Heart right ventricle (tissue), 16 donors: ENCODE measurements around the gene PIGM. TPM values are rescaled to one million over a fixed set of nuclear protein-coding genes. Genes with fewer than 3 reads are reported as not detected.

Source experiments
- ATAC-seq, 8 donors: fragments of 200-7000 bp; cut with Tn5 transposase; one replicate each; pipeline ENCODE4 v1.9.1; 2020; ENCODE audit warnings: mild to moderate bottlenecking in 8 of 8, moderate library complexity in 8 of 8, moderate number of reproducible peaks in 1 of 8
- DNase-seq, 2 donors: peaks; one replicate each; pipeline ENCODE4 v3.0.0-alpha.2; 2020
- H3K27ac ChIP-seq, 10 donors: fragments of 200-600 bp; sonication (generic) in 2 of 10; one replicate each; pipeline versions ENCODE4 v1.5.0 to v1.8.0; 2020 to 2022; ENCODE audit warnings: mild to moderate bottlenecking in 3 of 10
- H3K27me3 ChIP-seq, 7 donors: fragments of 200-600 bp; one replicate each; pipeline ENCODE4 v1.8.0; 2021 to 2022; ENCODE audit warnings: mild to moderate bottlenecking in 2 of 7
- H3K36me3 ChIP-seq, 9 donors: fragments of 200-600 bp; sonication (generic) in 1 of 9; one replicate each; pipeline versions ENCODE4 v1.5.0 to v1.8.0; 2020 to 2022; ENCODE audit warnings: mild to moderate bottlenecking in 2 of 9
- H3K4me1 ChIP-seq, 9 donors: fragments of 200-600 bp; sonication (generic) in 1 of 9; one replicate each; pipeline versions ENCODE4 v1.5.0 to v1.8.0; 2020 to 2022; ENCODE audit warnings: mild to moderate bottlenecking in 4 of 9
- H3K4me3 ChIP-seq, 10 donors: fragments of 200-600 bp; sonication (generic) in 2 of 10; one replicate each; pipeline versions ENCODE4 v1.5.0 to v1.8.0; 2020 to 2022; ENCODE audit warnings: mild to moderate bottlenecking in 7 of 10, moderate library complexity in 2 of 10
- H3K9me3 ChIP-seq, 11 donors: fragments of 200-600 bp in 10 of 11; sonication (generic) in 2 of 11; one replicate each; pipeline versions ENCODE4 v1.5.0 to v1.8.0; 2013 to 2022; ENCODE audit warnings: mild to moderate bottlenecking in 2 of 11, control low read depth in 1 of 11, moderate library complexity in 1 of 11
- CTCF ChIP-seq, 9 donors: fragments of 200-600 bp; sonication (generic) in 2 of 9; IDR thresholded peaks; one replicate each; pipeline versions ENCODE4 v1.5.0 to v1.8.0; 2021 to 2022; ENCODE audit warnings: antibody characterized with exemption in 9 of 9, mild to moderate bottlenecking in 5 of 9, moderate library complexity in 1 of 9
- WGBS, 2 donors: extraction: QIAGEN DNeasy Blood & Tissue Kit; methylation state at CpG; one replicate each; pipeline ENCODE4 v1.1.7; 2013; ENCODE audit warnings: inconsistent platforms in 1 of 2; 5-methylcytosine and 5-hydroxymethylcytosine counted together
- intact Hi-C, 10 donors: fragments of 100-400 bp; cut with DNase I; formaldehyde crosslinking; loops; one replicate each; pipeline versions ENCODE4 v1.11.1 to v1.14.2; 2022
- polyA plus RNA-seq, 2 donors: library from polyadenylated mRNA; stranded (reverse); fragments of 200-250 nt; gene quantifications; one replicate each; pipeline ENCODE4 v1.2.3, GENCODE V29; 2013
- total RNA-seq, 10 donors: library from RNA; stranded (reverse); fragmentation: NEBNext Ultra II Directional in 3 of 10; extraction: Animal tissue kit (Norgen Biotek cat#: 25700) in 3 of 10; gene quantifications; one replicate each; pipeline versions ENCODE4 v1.2.1 to v1.2.4, GENCODE V29; 2021 to 2023
- donor health status: Arrhythmogenic right ventricular cardiomyopathy.
- donor health status: ischemic (EF 13 %, LVEDD 7.1; RV severe dilation, severe dysfunction).
- donor health status: healthy with polysubstance abuse.
- donor health status: DM: no; HTN: yes; CAD: no.
- donor health status: DM: no; HTN: no; CAD: no.
- donor health status: ischemic (EF 25% LVEDD 6.9; RV normal size, moderate dysfunction).
- donor health status: ischemic (EF 25% LVEDD 5.7; RV mildly dilated, moderate dysfunction).
- donor health status: healthy.
- donor health status: DM: yes; HTN: yes; CAD: no.
- donor health status: Ischemic cardiomyopathy.
- donor health status: ischemic (EF 35%, LVEDD 5.7; RV mildly dilated, moderate dysfunction).
- donor health status: nonischemic (EF 11% LVEDD 7.7; RV severe dilation, severe dysfunction).
- donor health status: DM: yes; HTN: yes; CAD: no.
- donor health status: PGD.
- donor health status: ischemic (EF 29% LVEDD 5.4; RV normal size, mild dysfunction).
- donor health status: nonischemic (EF 23%, LVEDD 6.1; RV moderate dilation, normal function).

The PIGM gene
- total and polyA plus RNA-seq, 12 donors = 1.5 to 3.0 (median 2.5) TPM

GRCh38 chr1:160025314-160025713 is 6.5 kb downstream of the PIGM start:
- 80 to 91% methylated on average over 1 of the region's 1 CpG for WGBS, 2 donors
- intact Hi-C loops = no loop called here
- Histone ChIP-seq H3K36me3 (peaks cover 0 to 13% (median 0%) of the 10 kb centered on the region in 9 donors), H3K27me3 (no peaks in the 10 kb centered on the region), H3K27ac (peak overlapping the region in 1 of 10 donors; percentile 16), H3K4me1 (peaks cover 0 to 38% (median 24%) of the 10 kb centered on the region in 9 donors), H3K9me3 (no peaks in the 10 kb centered on the region), H3K4me3 (no peak overlapping the region)
- DNase-seq (no peak), ATAC-seq (peak in 1 of 8 donors; percentile 9)
- no peak for TF ChIP-seq CTCF (IDR thresholded peaks at IDR 0.05)

GRCh38 chr1:160024195-160024905 is 7.4 kb downstream of the PIGM start:
- ATAC-seq (peak in 7 of 8 donors; percentile 33 to 57 (median 44)), DNase-seq (no peak)
- TF ChIP-seq CTCF (IDR thresholded peaks at IDR 0.05) = no peak
- Histone ChIP-seq H3K27ac (peak overlapping the region in 5 of 10 donors; percentile 1 to 34 (median 11)), H3K9me3 (no peaks in the 10 kb centered on the region), H3K4me1 (peaks cover 0 to 30% (median 18%) of the 10 kb centered on the region in 9 donors), H3K36me3 (peaks cover 0 to 13% (median 0%) of the 10 kb centered on the region in 9 donors), H3K4me3 (no peak overlapping the region), H3K27me3 (no peaks in the 10 kb centered on the region)
- intact Hi-C loops = loop anchor here in 1 of 10 donors (5.0 kb wide), 1 partner anchor 227 kb away; no protein-coding TSS in a partner anchor
- 44 to 63% methylated on average over 2 of the region's 2 CpGs for WGBS, 2 donors

- peaks cover 0 to 12% (median 0%) of the 10 kb centered on the region in 9 donors for H3K36me3 ChIP-seq
- ATAC-seq (no peak), DNase-seq (no peak)
- no peaks in the 10 kb centered on the region for H3K9me3 ChIP-seq
- H3K4me3 ChIP-seq = no peak overlapping the region
- intact Hi-C loops = loop anchor here in 1 of 10 donors (5.0 kb wide), 1 partner anchor 225 kb away; no protein-coding TSS in a partner anchor
- no peak for TF ChIP-seq CTCF (IDR thresholded peaks at IDR 0.05)
- WGBS, 2 donors = 50 to 58% methylated on average over 6 of the region's 6 CpGs
- H3K27me3 ChIP-seq = no peaks in the 10 kb centered on the region
- H3K27ac ChIP-seq = no peak overlapping the region
- H3K4me1 ChIP-seq = peaks cover 0 to 23% (median 18%) of the 10 kb centered on the region in 9 donors
These were observed 9.2 kb downstream of the PIGM start for GRCh38 chr1:160022330-160023310.
